CD14-positive monocyte (primary cell): ENCODE data around the gene SUSD4. TPM values are rescaled to one million over a fixed set of nuclear protein-coding genes. Genes with fewer than 3 reads are reported as not detected.

ENCODE experiments used
- DNase-seq, 3 donors: peaks; one replicate each; pipeline ENCODE4 v3.0.0-alpha.2; 2011 to 2022
- H2AFZ ChIP-seq: 2 replicates; pipeline ENCODE4 v1.6.0; 2012; ENCODE audit warnings: mild to moderate bottlenecking, low read depth, low read length, inconsistent platforms; ENCODE audit not compliant: insufficient read depth, poor library complexity, severe bottlenecking
- H3K27ac ChIP-seq, 2 donors: 1 replicate in 1 of 2; 2 replicates in 1 of 2; pipeline ENCODE4 v1.5.1; 2012 to 2013; ENCODE audit warnings: low read length in 2 of 2, control low read depth in 1 of 2, inconsistent platforms in 1 of 2, low read depth in 1 of 2, mild to moderate bottlenecking in 1 of 2
- H3K27me3 ChIP-seq, 2 donors: one replicate each; pipeline versions ENCODE4 v1.6.0 to v1.6.1; 2011 to 2013; ENCODE audit warnings: low read length in 2 of 2; ENCODE audit not compliant: control insufficient read depth in 2 of 2, insufficient read depth in 2 of 2
- H3K36me3 ChIP-seq, 2 donors: replicated peaks in 1 of 2; 1 replicate in 1 of 2; 2 replicates in 1 of 2; pipeline versions ENCODE4 v1.5.1 to v1.6.1; 2012 to 2013; ENCODE audit warnings: low read length in 2 of 2, control low read depth in 1 of 2, inconsistent platforms in 1 of 2, mild to moderate bottlenecking in 1 of 2; ENCODE audit not compliant: insufficient read depth in 2 of 2, control insufficient read depth in 1 of 2
- H3K4me1 ChIP-seq, 2 donors: 1 replicate in 1 of 2; 2 replicates in 1 of 2; pipeline versions ENCODE4 v1.5.1 to v1.6.1; 2012 to 2013; ENCODE audit warnings: low read length in 2 of 2, control low read depth in 1 of 2, inconsistent platforms in 1 of 2, mild to moderate bottlenecking in 1 of 2, moderate library complexity in 1 of 2; ENCODE audit not compliant: insufficient read depth in 2 of 2, control insufficient read depth in 1 of 2
- H3K4me2 ChIP-seq: replicated peaks from 2 replicates; pipeline ENCODE3; 2012; ENCODE audit warnings: low read length, moderate library complexity, mild to moderate bottlenecking; ENCODE audit not compliant: poor library complexity, severe bottlenecking; ENCODE audit errors: extremely low read depth
- H3K4me3 ChIP-seq, 3 experiments: fragments of 200-600 bp in 1 of 3; sonication (generic) in 1 of 3; replicated peaks in 1 of 3; 1 replicate in 2 of 3; 2 replicates in 1 of 3; pipeline ENCODE4 v1.5.1; 2011 to 2013; ENCODE audit warnings: low read length in 3 of 3, mild to moderate bottlenecking in 3 of 3, control low read depth in 2 of 3, low read depth in 2 of 3, inconsistent platforms in 1 of 3, moderate library complexity in 1 of 3
- H3K79me2 ChIP-seq: 2 replicates; pipeline ENCODE4 v1.6.0; 2012; ENCODE audit warnings: mild to moderate bottlenecking, control low read depth, inconsistent platforms, low read length, moderate library complexity; ENCODE audit not compliant: insufficient read depth
- H3K9ac ChIP-seq: 2 replicates; pipeline ENCODE4 v1.6.0; 2017; ENCODE audit warnings: low read length, mild to moderate bottlenecking; ENCODE audit not compliant: insufficient read depth, poor library complexity, severe bottlenecking
- H3K9me3 ChIP-seq, 2 donors: replicated peaks in 1 of 2; 1 replicate in 1 of 2; 2 replicates in 1 of 2; pipeline versions ENCODE4 v1.5.1 to v1.6.1; 2012 to 2013; ENCODE audit warnings: low read length in 2 of 2, control low read depth in 1 of 2; ENCODE audit not compliant: control insufficient read depth in 1 of 2, insufficient read depth in 1 of 2
- H4K20me1 ChIP-seq: 2 replicates; pipeline ENCODE4 v1.6.0; 2012; ENCODE audit warnings: mild to moderate bottlenecking, low read length, control low read depth, moderate library complexity; ENCODE audit not compliant: insufficient read depth
- H3K27ac Mint-ChIP-seq, 7 donors: one replicate each; pipeline ENCODE4 v1.8.0; 2020; ENCODE audit warnings: mild to moderate bottlenecking in 7 of 7, mixed read lengths in 7 of 7, moderate library complexity in 6 of 7, inconsistent platforms in 2 of 7
- H3K27me3 Mint-ChIP-seq, 3 donors: one replicate each; pipeline ENCODE4 v1.8.0; 2021 to 2022; ENCODE audit warnings: low read depth in 3 of 3, mild to moderate bottlenecking in 3 of 3, mixed read lengths in 3 of 3, moderate library complexity in 3 of 3, inconsistent platforms in 1 of 3
- H3K36me3 Mint-ChIP-seq, 2 donors: one replicate each; pipeline ENCODE4 v1.8.0; 2020; ENCODE audit warnings: mixed read lengths in 2 of 2, inconsistent platforms in 1 of 2, mild to moderate bottlenecking in 1 of 2
- H3K4me1 Mint-ChIP-seq: one replicate; pipeline ENCODE4 v1.8.0; 2020; ENCODE audit warnings: mild to moderate bottlenecking, mixed read lengths
- H3K4me3 Mint-ChIP-seq, 2 donors: one replicate each; pipeline ENCODE4 v1.8.0; 2020; ENCODE audit warnings: mild to moderate bottlenecking in 2 of 2, mixed read lengths in 2 of 2, moderate library complexity in 1 of 2
- H3K9me3 Mint-ChIP-seq, 7 donors: one replicate each; pipeline ENCODE4 v1.8.0; 2020 to 2022; ENCODE audit warnings: mixed read lengths in 7 of 7, mild to moderate bottlenecking in 6 of 7, moderate library complexity in 6 of 7, inconsistent platforms in 2 of 7
- CTCF ChIP-seq: fragments of 200-600 bp; IDR thresholded peaks from one replicate; pipeline ENCODE4 v1.8.0; 2022; ENCODE audit warnings: antibody characterized with exemption, mild to moderate bottlenecking
- WGBS: methylation state at CpG from one replicate; pipeline ENCODE4 v1.1.5; 2013; ENCODE audit warnings: missing lambda C conversion rate; ENCODE audit not compliant: insufficient coverage; 5-methylcytosine and 5-hydroxymethylcytosine counted together
- intact Hi-C, 2 donors: fragments of 100-400 bp; cut with micrococcal nuclease; formaldehyde crosslinking; loops; one replicate each; pipeline versions ENCODE4 v1.15.0 to v1.15.1; 2023
- polyA plus RNA-seq, 3 donors: library from polyadenylated mRNA; depleted of rRNA in 1 of 3; unstranded in 2 of 3; stranded (reverse) in 1 of 3; fragments of 300-500 nt in 2 of 3; fragments of >200 nt in 1 of 3; fragmentation: Illumina TruSeq in 2 of 3; gene quantifications; 1 replicate in 2 of 3; 2 replicates in 1 of 3; pipeline ENCODE4 v1.2.3, GENCODE V29; 2012 to 2021

Gene SUSD4
- polyA plus RNA-seq, 3 donors, result 0.34 to 0.92 (median 0.50) TPM

GRCh38 chr1:223243441-223244050 is 120.4 kb downstream of the SUSD4 start:
- no peak for TF ChIP-seq CTCF
- Histone ChIP-seq H3K9me3 (no peaks in the 10 kb centered on the region), H3K9ac (no peak overlapping the region), H3K4me2 (no peak overlapping the region), H3K27ac (no peak overlapping the region), H2AFZ (no peak overlapping the region), H3K79me2 (no peaks in the 10 kb centered on the region), H3K4me3 (no peak overlapping the region), H4K20me1 (no peaks in the 10 kb centered on the region), H3K27me3 (no peaks in the 10 kb centered on the region), H3K36me3 (no peaks in the 10 kb centered on the region), H3K4me1 (no peaks in the 10 kb centered on the region)
- H3K4me1 Mint-ChIP-seq, result peaks cover 12% of the 10 kb centered on the region
- H3K36me3 Mint-ChIP-seq, result no peaks in the 10 kb centered on the region
- no peak overlapping the region for H3K4me3 Mint-ChIP-seq
- H3K27me3 Mint-ChIP-seq, result peaks cover 0 to 9% (median 4%) of the 10 kb centered on the region in 3 donors
- intact Hi-C loops, result loop anchor here in 1 of 2 donors (10.0 kb wide), 1 partner anchor 109 kb away; no protein-coding TSS in a partner anchor
- no peak for DNase-seq
- WGBS, result no CpG with 5 or more reads among the region's 6 CpGs
- H3K27ac Mint-ChIP-seq, result no peak overlapping the region
- peaks cover 0 to 2% (median 0%) of the 10 kb centered on the region in 7 donors for H3K9me3 Mint-ChIP-seq

- intact Hi-C loops, result loop anchor here in 1 of 2 donors (10.0 kb wide), 1 partner anchor 108 kb away; no protein-coding TSS in a partner anchor
- peaks cover 7% of the 10 kb centered on the region for H3K4me1 Mint-ChIP-seq
- H3K27ac ChIP-seq, result no peak overlapping the region
- H3K4me3 Mint-ChIP-seq, result no peak overlapping the region
- no peaks in the 10 kb centered on the region for H3K27me3 ChIP-seq
- H3K27ac Mint-ChIP-seq, result no peak overlapping the region
- no peak overlapping the region for H3K9ac ChIP-seq
- peaks cover 0 to 9% (median 4%) of the 10 kb centered on the region in 3 donors for H3K27me3 Mint-ChIP-seq
- no peaks in the 10 kb centered on the region for H3K36me3 Mint-ChIP-seq
- H3K79me2 ChIP-seq, result no peaks in the 10 kb centered on the region
- WGBS, result 92% methylated on average over 7 of the region's 7 CpGs
- H3K36me3 ChIP-seq, result no peaks in the 10 kb centered on the region
- no peaks in the 10 kb centered on the region for H3K4me1 ChIP-seq
- no peak overlapping the region for H2AFZ ChIP-seq
- no peak for TF ChIP-seq CTCF
- H3K4me3 ChIP-seq, result no peak overlapping the region
- H3K4me2 ChIP-seq, result no peak overlapping the region
- H4K20me1 ChIP-seq, result no peaks in the 10 kb centered on the region
- no peak for DNase-seq
- H3K9me3 Mint-ChIP-seq, result peaks cover 0 to 7% (median 0%) of the 10 kb centered on the region in 7 donors
- no peaks in the 10 kb centered on the region for H3K9me3 ChIP-seq
These were observed 121.0 kb downstream of the SUSD4 start for GRCh38 chr1:223242971-223243370.
